Uterus (tissue), 2 donors: ENCODE measurements around the gene NKX2-8.

ENCODE experiments used
- CTCF ChIP-seq, 4 experiments: fragments of 200-600 bp in 2 of 4; fragments of 450-650 bp in 2 of 4; sonication (generic) in 2 of 4; IDR thresholded peaks; one replicate each; pipeline ENCODE4 v1.5.1; 2016 to 2019; ENCODE audit warnings: antibody characterized with exemption in 4 of 4, mild to moderate bottlenecking in 2 of 4, moderate library complexity in 1 of 4
- POLR2A ChIP-seq, 2 donors: fragments of 450-650 bp; IDR thresholded peaks; one replicate each; pipeline ENCODE4 v1.6.1; 2016; ENCODE audit warnings: antibody characterized with exemption in 2 of 2, mild to moderate bottlenecking in 1 of 2, moderate library complexity in 1 of 2

- TF ChIP-seq CTCF (IDR thresholded peaks at IDR 0.05): no peak
- TF ChIP-seq POLR2A (IDR thresholded peaks at IDR 0.05): no peak
Observed at GRCh38 chr14:36583242-36583892, 953 bp upstream of the NKX2-8 start.
